Mucosa of descending colon (tissue), 3 donors: Measurements from ENCODE around the gene MX1. TPM values are rescaled to one million over a fixed set of nuclear protein-coding genes. Genes with fewer than 3 reads are reported as not detected.

ENCODE experiments used
- ATAC-seq: fragments of 200-7000 bp; cut with Tn5 transposase; one replicate; pipeline ENCODE4 v1.9.1; 2020; ENCODE audit warnings: mild to moderate bottlenecking, moderate library complexity
- DNase-seq, 3 donors: peaks; one replicate each; pipeline ENCODE4 v3.0.0-alpha.2; 2020
- H3K36me3 ChIP-seq: fragments of 200-600 bp; one replicate; pipeline ENCODE4 v1.8.0; 2021; ENCODE audit warnings: low read depth, mild to moderate bottlenecking
- H3K4me1 ChIP-seq: fragments of 200-600 bp; one replicate; pipeline ENCODE4 v1.8.0; 2021; ENCODE audit warnings: low read depth, mild to moderate bottlenecking
- H3K4me3 ChIP-seq: fragments of 200-600 bp; one replicate; pipeline ENCODE4 v1.8.0; 2021; ENCODE audit warnings: mild to moderate bottlenecking
- H3K9me3 ChIP-seq: fragments of 200-600 bp; one replicate; pipeline ENCODE4 v1.8.0; 2021; ENCODE audit warnings: mild to moderate bottlenecking
- intact Hi-C, 2 donors: fragments of 100-400 bp; cut with DNase I in 1 of 2; cut with micrococcal nuclease in 1 of 2; formaldehyde crosslinking; loops; one replicate each; pipeline versions ENCODE4 v1.11.0 to v1.11.1; 2022; cut with DNase I, micrococcal nuclease
- total RNA-seq, 3 donors: library from RNA; stranded (reverse); fragmentation: NEBNext Ultra II Directional in 2 of 3; extraction: Animal tissue kit (Norgen Biotek cat#: 25700) in 2 of 3; gene quantifications; one replicate each; pipeline versions ENCODE4 v1.2.1 to v1.2.4, GENCODE V29; 2021 to 2023
- TF ChIP-seq, protein P1 (sequence below): fragments of 200-600 bp; IDR thresholded peaks from one replicate; pipeline ENCODE4 v1.8.0; 2022; ENCODE audit warnings: antibody characterized with exemption, mild to moderate bottlenecking
- donor health status: DM: no; HTN: no; CAD: no; lungs with moderate emphysema.
- donor health status: DM: no; HTN: no; CAD: no.
- donor health status: DM: no; HTN: yes; CAD: no.

Gene MX1
- total RNA-seq, 3 donors from 2014 or later: 30.7 to 78.5 (median 31.2) TPM

DNA sequence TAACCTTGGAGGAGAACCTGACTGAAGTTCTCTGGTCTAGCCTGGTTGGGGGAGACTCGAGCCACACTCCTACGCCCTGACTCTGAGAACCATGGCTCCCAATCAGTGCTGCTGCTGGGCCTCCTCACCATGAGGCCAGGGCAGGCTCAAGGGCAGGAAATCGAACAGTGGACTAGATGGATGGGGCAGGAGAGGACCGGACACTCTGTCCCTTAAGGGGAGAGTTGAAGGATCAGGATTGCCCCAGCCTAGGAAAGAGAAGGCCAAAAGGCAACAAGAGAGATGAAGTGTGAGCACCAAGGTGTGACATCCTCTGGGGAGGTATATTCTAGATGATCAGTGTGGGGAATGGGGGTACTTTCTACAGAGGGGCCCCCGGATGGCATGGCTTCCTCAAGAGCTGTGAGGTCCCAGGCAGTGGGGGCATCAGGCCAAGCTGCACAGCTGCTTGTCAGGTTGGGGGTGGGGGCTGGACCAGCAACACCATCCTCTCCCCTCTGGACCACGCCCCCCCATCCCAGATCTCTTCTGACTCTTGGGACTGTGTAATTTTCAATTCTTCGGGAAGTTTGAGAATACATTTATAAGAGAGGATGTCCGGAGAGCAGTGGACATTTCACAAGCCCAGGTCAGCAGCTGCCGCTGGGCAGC lies 34.0 kb downstream of the MX1 start:
- Histone ChIP-seq H3K4me3 (no peak overlapping the region), H3K9me3 (no peaks in the 10 kb centered on the region), H3K4me1 (no peaks in the 10 kb centered on the region), H3K36me3 (no peaks in the 10 kb centered on the region)
- DNase-seq: peak in 1 of 3 donors; percentile 53
- peak; percentile 13 for ATAC-seq
- intact Hi-C loops: loop anchor here in 1 of 2 donors (5.0 kb wide), 1 partner anchor 178 kb away; no protein-coding TSS in a partner anchor
- TF ChIP-seq, protein P1, sequence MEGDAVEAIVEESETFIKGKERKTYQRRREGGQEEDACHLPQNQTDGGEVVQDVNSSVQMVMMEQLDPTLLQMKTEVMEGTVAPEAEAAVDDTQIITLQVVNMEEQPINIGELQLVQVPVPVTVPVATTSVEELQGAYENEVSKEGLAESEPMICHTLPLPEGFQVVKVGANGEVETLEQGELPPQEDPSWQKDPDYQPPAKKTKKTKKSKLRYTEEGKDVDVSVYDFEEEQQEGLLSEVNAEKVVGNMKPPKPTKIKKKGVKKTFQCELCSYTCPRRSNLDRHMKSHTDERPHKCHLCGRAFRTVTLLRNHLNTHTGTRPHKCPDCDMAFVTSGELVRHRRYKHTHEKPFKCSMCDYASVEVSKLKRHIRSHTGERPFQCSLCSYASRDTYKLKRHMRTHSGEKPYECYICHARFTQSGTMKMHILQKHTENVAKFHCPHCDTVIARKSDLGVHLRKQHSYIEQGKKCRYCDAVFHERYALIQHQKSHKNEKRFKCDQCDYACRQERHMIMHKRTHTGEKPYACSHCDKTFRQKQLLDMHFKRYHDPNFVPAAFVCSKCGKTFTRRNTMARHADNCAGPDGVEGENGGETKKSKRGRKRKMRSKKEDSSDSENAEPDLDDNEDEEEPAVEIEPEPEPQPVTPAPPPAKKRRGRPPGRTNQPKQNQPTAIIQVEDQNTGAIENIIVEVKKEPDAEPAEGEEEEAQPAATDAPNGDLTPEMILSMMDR: no peak

DNA sequence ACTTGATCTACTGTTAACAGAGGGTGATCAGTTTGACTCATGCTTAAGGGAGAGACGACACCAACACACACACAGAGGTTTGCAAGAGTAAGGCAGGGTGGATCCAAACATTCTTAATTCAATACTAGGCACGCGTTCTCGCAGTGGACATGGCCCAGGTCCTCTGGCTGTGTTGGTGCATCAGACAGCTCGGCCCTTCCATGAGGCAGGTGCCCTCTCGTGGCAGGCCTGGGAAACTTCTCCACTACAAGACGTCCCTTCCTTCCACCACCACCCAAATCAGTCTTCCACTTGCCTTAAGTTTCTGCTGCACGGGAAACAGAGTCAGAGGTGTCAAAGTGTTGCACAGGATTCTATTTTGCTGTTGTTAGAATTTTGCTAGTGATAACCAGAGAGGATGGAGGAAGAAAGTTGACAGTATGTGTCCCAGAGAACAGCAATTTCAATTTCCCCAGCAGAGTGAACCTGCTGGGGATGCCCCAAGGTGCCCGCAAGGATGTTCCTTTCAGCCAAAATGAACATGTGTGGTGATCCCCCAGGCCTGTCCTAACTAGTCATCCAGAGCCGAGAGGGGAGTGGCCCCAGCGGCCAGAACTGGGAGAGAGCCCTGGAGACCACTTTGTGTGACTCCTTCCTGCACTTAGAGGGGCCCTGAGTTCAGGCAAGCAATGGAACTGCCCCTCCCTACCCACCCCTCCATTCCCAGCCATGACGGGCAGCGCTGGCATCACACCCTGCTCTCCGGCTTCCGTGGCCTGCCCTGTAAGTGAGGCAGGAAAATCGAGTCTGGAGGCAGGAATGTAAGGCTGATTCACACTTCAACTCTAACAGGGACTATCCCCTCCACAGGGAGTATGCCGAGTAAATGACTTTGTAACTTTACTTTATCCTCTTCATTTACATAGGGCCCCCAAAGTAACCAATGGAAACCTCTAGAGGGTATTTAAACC lies 34.8 kb downstream of the MX1 start:
- Histone ChIP-seq H3K9me3 (no peaks in the 10 kb centered on the region), H3K4me1 (no peaks in the 10 kb centered on the region), H3K4me3 (no peak overlapping the region), H3K36me3 (no peaks in the 10 kb centered on the region)
- DNase-seq (peak; percentile 74 to 84 (median 79)), ATAC-seq (peak; percentile 74)
- intact Hi-C loops: loop anchor here in 1 of 2 donors (5.0 kb wide), 1 partner anchor 179 kb away; no protein-coding TSS in a partner anchor
- TF ChIP-seq, protein P1: peak; percentile 74

- H3K4me1 ChIP-seq: no peaks in the 10 kb centered on the region
- H3K36me3 ChIP-seq: no peaks in the 10 kb centered on the region
- no peaks in the 10 kb centered on the region for H3K9me3 ChIP-seq
- ATAC-seq (no peak), DNase-seq (no peak)
- H3K4me3 ChIP-seq: no peak overlapping the region
- TF ChIP-seq, protein P1: no peak
- intact Hi-C loops: no loop called here
These were observed 39.2 kb downstream of the MX1 start for GRCh38 chr21:41465176-41465781.

DNA sequence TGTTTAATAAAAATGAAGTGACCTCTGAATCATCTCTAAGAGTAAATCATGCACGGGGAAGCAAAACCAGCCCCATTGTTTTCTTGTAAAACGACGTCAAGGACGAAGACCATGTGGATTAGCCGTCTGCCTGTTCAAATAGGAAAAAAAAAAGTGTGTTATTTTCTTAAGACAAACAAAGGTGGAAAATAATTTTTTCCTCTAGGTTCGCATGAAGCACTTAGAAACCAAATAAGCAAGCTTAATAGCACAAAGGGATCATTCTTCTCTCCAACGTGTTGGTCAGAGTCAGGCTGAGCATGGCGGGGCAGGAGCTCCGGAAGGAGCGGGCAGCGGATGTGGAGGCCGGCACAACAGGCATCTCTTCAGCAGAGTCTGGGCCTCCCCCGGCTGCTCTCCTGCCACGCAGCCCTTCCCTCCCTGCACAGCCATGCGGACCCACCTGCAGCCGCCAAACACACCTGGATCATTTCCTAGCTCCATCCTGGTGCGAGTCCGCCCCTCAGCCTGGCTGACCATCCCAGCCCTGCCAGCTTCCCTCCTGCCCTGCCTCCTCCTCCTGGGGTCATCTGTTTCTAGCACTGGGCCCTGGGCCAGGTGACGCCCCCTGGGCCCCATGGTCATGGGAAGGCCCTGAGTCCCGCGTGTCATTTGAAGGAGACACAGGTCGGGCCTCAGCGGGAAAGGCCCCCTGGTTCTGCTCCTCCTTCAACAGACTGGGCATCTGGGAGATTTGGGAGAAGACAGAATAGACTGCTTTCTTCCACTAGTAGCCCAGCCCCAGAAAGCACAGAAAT lies 40.2 kb downstream of the MX1 start:
- peak; percentile 1 for ATAC-seq
- Histone ChIP-seq H3K9me3 (no peaks in the 10 kb centered on the region), H3K4me1 (no peaks in the 10 kb centered on the region), H3K4me3 (no peak overlapping the region), H3K36me3 (no peaks in the 10 kb centered on the region)
- DNase-seq: peak in 1 of 3 donors; percentile 52
- TF ChIP-seq, protein P1: no peak
- intact Hi-C loops: no loop called here

DNA sequence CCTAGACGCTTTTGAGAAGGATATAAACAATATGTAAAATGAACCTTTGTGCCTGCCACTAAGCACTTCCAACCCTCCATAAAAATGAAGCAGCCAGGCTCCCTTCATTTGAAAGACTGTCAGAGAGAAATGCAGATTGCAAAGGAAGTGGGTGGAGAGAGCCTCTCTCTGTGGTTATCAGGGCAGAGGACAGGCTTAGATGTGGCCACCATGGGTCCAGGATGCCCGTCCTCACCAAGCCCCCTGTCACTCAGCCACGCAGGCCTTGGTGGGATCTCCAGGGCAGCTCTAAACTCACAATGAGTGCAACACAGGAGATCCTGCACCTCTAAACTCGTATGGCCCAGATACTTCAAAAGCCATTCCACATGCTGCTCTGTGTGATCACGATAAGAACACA lies 44.0 kb downstream of the MX1 start:
- DNase-seq: no peak

More for the DNA sequence above, 44.0 kb downstream of the MX1 start:
- H3K4me1 ChIP-seq: no peaks in the 10 kb centered on the region
- TF ChIP-seq, protein P1: no peak
- ATAC-seq: no peak
- H3K4me3 ChIP-seq: no peak overlapping the region
- intact Hi-C loops: no loop called here
- H3K36me3 ChIP-seq: no peaks in the 10 kb centered on the region
- no peaks in the 10 kb centered on the region for H3K9me3 ChIP-seq
